B cell (primary cell): ENCODE measurements around the gene GINS2. TPM values are rescaled to one million over a fixed set of nuclear protein-coding genes. Genes with fewer than 3 reads are reported as not detected.

Experiments
- ATAC-seq: fragments of 200-7000 bp; cut with Tn5 transposase; one replicate; pipeline ENCODE4 v1.10.0; 2021; ENCODE audit warnings: low read depth, mild to moderate bottlenecking, moderate number of reproducible peaks, moderate library complexity
- CTCF ChIA-PET: fragments of 350-600 bp; sonication (Branson Sonifier 250); formaldehyde crosslinking; loops from one replicate; lab custom pipeline; 2021; ENCODE audit warnings: antibody characterized with exemption, inconsistent platforms; lab: Charles Lee
- POLR2A ChIA-PET: fragments of 350-600 bp; sonication (Branson Sonifier 250); formaldehyde crosslinking; loops from one replicate; lab custom pipeline; 2021; ENCODE audit warnings: antibody characterized with exemption; lab: Charles Lee
- DNase-seq: peaks from one replicate; pipeline ENCODE4 v3.0.0; 2013
- H2AFZ ChIP-seq: 2 replicates; pipeline ENCODE4 v1.6.1; 2012; ENCODE audit warnings: mild to moderate bottlenecking, low read depth, low read length; ENCODE audit not compliant: insufficient read depth, poor library complexity, severe bottlenecking
- H3K27ac ChIP-seq, 2 donors: 1 replicate in 1 of 2; 2 replicates in 1 of 2; pipeline ENCODE4 v1.5.1; 2012 to 2013; ENCODE audit warnings: low read length in 2 of 2, mild to moderate bottlenecking in 2 of 2, moderate library complexity in 1 of 2
- H3K27me3 ChIP-seq, 4 experiments: fragments of 200-600 bp in 1 of 4; sonication (generic) in 1 of 4; replicated peaks in 1 of 4; 1 replicate in 2 of 4; 2 replicates in 2 of 4; pipeline versions ENCODE4 v1.6.1 to v1.7.0; 2013 to 2016; ENCODE audit warnings: low read length in 3 of 4, mild to moderate bottlenecking in 2 of 4, mixed read lengths in 1 of 4, moderate library complexity in 1 of 4; ENCODE audit not compliant: insufficient read depth in 4 of 4, control insufficient read depth in 3 of 4; ENCODE audit errors: control extremely low read depth in 1 of 4
- H3K36me3 ChIP-seq, 2 experiments: replicated peaks in 1 of 2; 1 replicate in 1 of 2; 2 replicates in 1 of 2; pipeline versions ENCODE4 v1.6.1 to v1.7.1; 2013; ENCODE audit warnings: low read length in 1 of 2; ENCODE audit not compliant: insufficient read depth in 2 of 2, control insufficient read depth in 1 of 2; ENCODE audit errors: control extremely low read depth in 1 of 2, extremely low read depth in 1 of 2
- H3K4me1 ChIP-seq, 2 donors: fragments of 200-600 bp in 1 of 2; sonication (generic) in 1 of 2; 1 replicate in 1 of 2; 2 replicates in 1 of 2; pipeline versions ENCODE4 v1.5.1 to v1.6.1; 2013 to 2017; ENCODE audit warnings: low read length in 2 of 2; ENCODE audit not compliant: control insufficient read depth in 2 of 2, insufficient read depth in 2 of 2
- H3K4me2 ChIP-seq: replicated peaks from 2 replicates; pipeline ENCODE3; 2012; ENCODE audit warnings: mild to moderate bottlenecking, low read depth, low read length; ENCODE audit not compliant: poor library complexity, severe bottlenecking
- H3K4me3 ChIP-seq, 5 experiments: fragments of 200-600 bp in 1 of 5; sonication (generic) in 1 of 5; 1 replicate in 3 of 5; 2 replicates in 2 of 5; pipeline versions ENCODE4 v1.5.1 to v1.7.0; 2011 to 2016; ENCODE audit warnings: low read length in 4 of 5, mild to moderate bottlenecking in 4 of 5, low read depth in 2 of 5, control low read depth in 1 of 5, moderate library complexity in 1 of 5; ENCODE audit not compliant: insufficient read depth in 1 of 5; ENCODE audit errors: control extremely low read depth in 1 of 5, extremely low read depth in 1 of 5
- H3K79me2 ChIP-seq: fragments of 200-600 bp; sonication (generic); one replicate; pipeline ENCODE4 v1.6.0; 2016; ENCODE audit warnings: low read length; ENCODE audit not compliant: control insufficient read depth, insufficient read depth
- H3K9ac ChIP-seq: fragments of 200-600 bp; sonication (generic); 2 replicates; pipeline ENCODE4 v1.6.1; 2017; ENCODE audit warnings: mild to moderate bottlenecking, low read length, moderate library complexity
- H3K9me3 ChIP-seq, 3 donors: one replicate each; pipeline versions ENCODE4 v1.6.1 to v1.7.1; 2013; ENCODE audit warnings: low read length in 2 of 3; ENCODE audit not compliant: control insufficient read depth in 2 of 3, insufficient read depth in 1 of 3; ENCODE audit errors: control extremely low read depth in 1 of 3
- H4K20me1 ChIP-seq: 2 replicates; pipeline ENCODE4 v1.6.0; 2012; ENCODE audit warnings: mild to moderate bottlenecking, low read length; ENCODE audit not compliant: insufficient read depth, control insufficient read depth, poor library complexity, severe bottlenecking
- H3K27ac Mint-ChIP-seq: one replicate; pipeline ENCODE4 v1.8.0; 2021; ENCODE audit warnings: mixed read lengths
- H3K27me3 Mint-ChIP-seq: one replicate; pipeline ENCODE4 v1.8.0; 2021; ENCODE audit warnings: mixed read lengths
- H3K4me1 Mint-ChIP-seq: one replicate; pipeline ENCODE4 v1.8.0; 2021; ENCODE audit warnings: mixed read lengths
- H3K4me3 Mint-ChIP-seq: one replicate; pipeline ENCODE4 v1.8.0; 2021; ENCODE audit warnings: mixed read lengths
- H3K9me3 Mint-ChIP-seq: one replicate; pipeline ENCODE4 v1.8.0; 2022; ENCODE audit warnings: mixed read lengths; ENCODE audit not compliant: insufficient read depth
- CTCF ChIP-seq: fragments of 200-600 bp; IDR thresholded peaks from one replicate; pipeline ENCODE4 v1.8.0; 2022; ENCODE audit warnings: antibody characterized with exemption, mild to moderate bottlenecking
- EZH2 ChIP-seq: IDR thresholded peaks from 2 replicates; pipeline ENCODE4 v1.6.1; 2012; ENCODE audit warnings: borderline replicate concordance, low read depth, mild to moderate bottlenecking, moderate library complexity, low read length; ENCODE audit not compliant: insufficient read depth, poor library complexity, severe bottlenecking
- WGBS: methylation state at CpG from one replicate; pipeline ENCODE4 v1.1.5; 2013; ENCODE audit warnings: missing lambda C conversion rate; ENCODE audit not compliant: insufficient coverage; 5-methylcytosine and 5-hydroxymethylcytosine counted together
- intact Hi-C: fragments of 100-400 bp; cut with micrococcal nuclease; formaldehyde crosslinking; loops from one replicate; pipeline ENCODE4 v1.10.0; 2022
- polyA plus RNA-seq: library from polyadenylated mRNA; depleted of rRNA; stranded (reverse); fragments of >200 nt; gene quantifications from 2 replicates; pipeline ENCODE4 v1.2.3, GENCODE V29; 2012
- total RNA-seq, 2 donors: library from RNA; stranded (reverse); fragments of 120-200 nt in 1 of 2; gene quantifications; 1 replicate in 1 of 2; 2 replicates in 1 of 2; pipeline versions ENCODE4 v1.2.3 to v1.2.4, GENCODE V29; 2013 to 2022

Gene GINS2
- total and polyA plus RNA-seq, 2 donors (not counting 1 experiment from before 2014, with no cell fraction given), result 0.52 to 4.2 TPM

GRCh38 chr16:85686912-85687591 lies 1.7 kb downstream of the GINS2 start:
- H3K9me3 ChIP-seq, result no peaks in the 10 kb centered on the region
- no peaks in the 10 kb centered on the region for H3K36me3 ChIP-seq
- peaks cover 30% of the 10 kb centered on the region for H3K79me2 ChIP-seq
- no peak overlapping the region for H2AFZ ChIP-seq
- no peaks in the 10 kb centered on the region for H4K20me1 ChIP-seq
- H3K9ac ChIP-seq, result no peak overlapping the region
- ATAC-seq, result no peak
- Mint-ChIP-seq H3K9me3 (no peaks in the 10 kb centered on the region), H3K27me3 (no peaks in the 10 kb centered on the region), H3K4me3 (peak overlapping the region; percentile 74), H3K27ac (no peak overlapping the region), H3K4me1 (peaks cover 19% of the 10 kb centered on the region)
- no peak overlapping the region for H3K4me2 ChIP-seq
- intact Hi-C loops, result loop anchor here (5.0 kb wide), 2 partner anchors 50 to 70 kb away; no protein-coding TSS in a partner anchor
- ChIA-PET POLR2A (no interaction called here), CTCF (interaction anchor here (1.4 to 4.2 kb wide), 3 partner anchors 27 to 73 kb away, joined by 4 to 14 read pairs (median 5); no protein-coding TSS in a partner anchor)
- peaks cover 15 to 29% of the 10 kb centered on the region in 2 donors for H3K4me1 ChIP-seq
- peaks cover 0 to 13% (median 3%) of the 10 kb centered on the region in 4 experiments for H3K27me3 ChIP-seq
- TF ChIP-seq EZH2, result no peak
- TF ChIP-seq CTCF, result no peak
- no peak overlapping the region for H3K27ac ChIP-seq
- no peak for DNase-seq
- no peak overlapping the region for H3K4me3 ChIP-seq
- WGBS, result 92% methylated on average over 10 of the region's 15 CpGs

- no peak for DNase-seq
- Histone ChIP-seq H3K4me1 (peaks cover 22 to 38% of the 10 kb centered on the region in 2 donors), H3K79me2 (peaks cover 30% of the 10 kb centered on the region), H3K9me3 (no peaks in the 10 kb centered on the region), H3K27ac (no peak overlapping the region), H3K4me3 (no peak overlapping the region), H4K20me1 (no peaks in the 10 kb centered on the region), H2AFZ (no peak overlapping the region), H3K36me3 (no peaks in the 10 kb centered on the region), H3K4me2 (no peak overlapping the region), H3K9ac (no peak overlapping the region), H3K27me3 (peaks cover 0 to 10% (median 3%) of the 10 kb centered on the region in 4 experiments)
- H3K9me3 Mint-ChIP-seq, result no peaks in the 10 kb centered on the region
- TF ChIP-seq EZH2, result no peak
- TF ChIP-seq CTCF, result no peak
- ChIA-PET CTCF (interaction anchor here (0.6 to 1.9 kb wide), 7 partner anchors 9 to 297 kb away, joined by 3 to 5 read pairs (median 3); no protein-coding TSS in a partner anchor), POLR2A (interaction anchor here (0.6 to 0.7 kb wide), 3 partner anchors 71 to 657 kb away, joined by 3 to 4 read pairs (median 3); no protein-coding TSS in a partner anchor)
- ATAC-seq, result no peak
- WGBS, result 90% methylated on average over 2 of the region's 2 CpGs
- H3K27me3 Mint-ChIP-seq, result no peaks in the 10 kb centered on the region
- intact Hi-C loops, result loop anchor here (5.0 kb wide), 2 partner anchors 52 to 68 kb away; no protein-coding TSS in a partner anchor
- H3K4me1 Mint-ChIP-seq, result peaks cover 29% of the 10 kb centered on the region
- H3K4me3 Mint-ChIP-seq, result no peak overlapping the region
- H3K27ac Mint-ChIP-seq, result no peak overlapping the region
These were observed 3.5 kb downstream of the GINS2 start for GRCh38 chr16:85685251-85685650.
